Left lung (tissue), 10 donors: ENCODE measurements around the gene CALHM4. TPM values are rescaled to one million over a fixed set of nuclear protein-coding genes. Genes with fewer than 3 reads are reported as not detected.

Source experiments
- ATAC-seq: fragments of 200-7000 bp; cut with Tn5 transposase; one replicate; pipeline ENCODE4 v1.9.1; 2020; ENCODE audit warnings: moderate library complexity
- DNase-seq, 4 donors: peaks; one replicate each; pipeline ENCODE4 v3.0.0-alpha.2; 2013 to 2020
- H3K27ac ChIP-seq, 2 donors: fragments of 200-600 bp; sonication (generic) in 1 of 2; one replicate each; pipeline versions ENCODE4 v1.5.0 to v1.8.0; 2020 to 2021
- H3K27me3 ChIP-seq, 2 donors: fragments of 200-600 bp; sonication (generic) in 1 of 2; one replicate each; pipeline versions ENCODE4 v1.5.0 to v1.8.0; 2020 to 2021
- H3K36me3 ChIP-seq, 2 donors: fragments of 200-600 bp; sonication (generic) in 1 of 2; one replicate each; pipeline versions ENCODE4 v1.5.0 to v1.8.0; 2020 to 2021
- H3K4me1 ChIP-seq, 2 donors: fragments of 200-600 bp; one replicate each; pipeline ENCODE4 v1.8.0; 2021
- H3K4me3 ChIP-seq, 2 donors: fragments of 200-600 bp; sonication (generic) in 1 of 2; one replicate each; pipeline versions ENCODE4 v1.5.0 to v1.8.0; 2020 to 2021; ENCODE audit warnings: mild to moderate bottlenecking in 1 of 2
- H3K9me3 ChIP-seq, 2 donors: fragments of 200-600 bp; sonication (generic) in 1 of 2; one replicate each; pipeline versions ENCODE4 v1.5.0 to v1.8.0; 2020 to 2021
- CTCF ChIP-seq, 2 donors: fragments of 200-600 bp; sonication (generic) in 1 of 2; IDR thresholded peaks; one replicate each; pipeline versions ENCODE4 v1.5.0 to v1.8.0; 2021; ENCODE audit warnings: antibody characterized with exemption in 2 of 2
- intact Hi-C, 2 donors: fragments of 100-400 bp; cut with DNase I; formaldehyde crosslinking; loops; one replicate each; pipeline versions ENCODE4 v1.11.2 to v1.14.2; 2022
- polyA plus RNA-seq, 6 donors: library from polyadenylated mRNA; unstranded; fragments of 120-200 nt; gene quantifications; one replicate each; pipeline ENCODE4 v1.2.1, GENCODE V29; 2013; ENCODE audit not compliant: insufficient read length in 6 of 6
- total RNA-seq, 2 donors: library from RNA; stranded (reverse); fragmentation: NEBNext Ultra II Directional; extraction: Animal tissue kit (Norgen Biotek cat#: 25700); gene quantifications; one replicate each; pipeline ENCODE4 v1.2.1, GENCODE V29; 2021
- donor health status: DM: no; HTN: yes; CAD: no.
- donor health status: DM: no; HTN: no; CAD: no.

CALHM4 gene
- total and polyA plus RNA-seq, 8 donors: not detected

- H3K9me3 ChIP-seq: no peaks in the 10 kb centered on the region
- no peak for DNase-seq
- TF ChIP-seq CTCF (IDR thresholded peaks at IDR 0.05): no peak
- H3K36me3 ChIP-seq: no peaks in the 10 kb centered on the region
- H3K4me1 ChIP-seq: peaks cover 0 to 6% of the 10 kb centered on the region in 2 donors
- H3K4me3 ChIP-seq: no peak overlapping the region
- ATAC-seq: no peak
- H3K27ac ChIP-seq: no peak overlapping the region
- no peaks in the 10 kb centered on the region for H3K27me3 ChIP-seq
- intact Hi-C loops: loop anchor here in 1 of 2 donors (10.0 kb wide), 1 partner anchor 245 kb away; no protein-coding TSS in a partner anchor
Measured at GRCh38 chr6:116529466-116530290, 23.9 kb upstream of the CALHM4 start.

- intact Hi-C loops: loop anchor here in 1 of 2 donors (10.0 kb wide), 1 partner anchor 246 kb away; no protein-coding TSS in a partner anchor
- no peak for TF ChIP-seq CTCF (IDR thresholded peaks at IDR 0.05)
- Histone ChIP-seq H3K36me3 (no peaks in the 10 kb centered on the region), H3K4me1 (peaks cover 0 to 6% of the 10 kb centered on the region in 2 donors), H3K27ac (no peak overlapping the region), H3K4me3 (no peak overlapping the region), H3K27me3 (no peaks in the 10 kb centered on the region), H3K9me3 (no peaks in the 10 kb centered on the region)
- ATAC-seq: peak; percentile 41
- peak in 2 of 4 donors; percentile 16 to 20 for DNase-seq
Measured at GRCh38 chr6:116530436-116530835, 23.1 kb upstream of the CALHM4 start.

- Histone ChIP-seq H3K4me1 (peaks cover 0 to 6% of the 10 kb centered on the region in 2 donors), H3K4me3 (no peak overlapping the region), H3K27ac (no peak overlapping the region), H3K36me3 (no peaks in the 10 kb centered on the region), H3K9me3 (no peaks in the 10 kb centered on the region), H3K27me3 (no peaks in the 10 kb centered on the region)
- TF ChIP-seq CTCF (IDR thresholded peaks at IDR 0.05): peak; percentile 76 to 78
- ATAC-seq (peak; percentile 94), DNase-seq (peak in 3 of 4 donors; percentile 43 to 68 (median 54))
- intact Hi-C loops: loop anchor here in 1 of 2 donors (10.0 kb wide), 1 partner anchor 247 kb away; no protein-coding TSS in a partner anchor
Measured at GRCh38 chr6:116531675-116532570, 21.6 kb upstream of the CALHM4 start.

- DNase-seq (no peak), ATAC-seq (no peak)
- TF ChIP-seq CTCF (IDR thresholded peaks at IDR 0.05): no peak
- intact Hi-C loops: loop anchor here in 1 of 2 donors (10.0 kb wide), 1 partner anchor 249 kb away; no protein-coding TSS in a partner anchor
- H3K4me1 ChIP-seq: peaks cover 0 to 6% of the 10 kb centered on the region in 2 donors
- H3K36me3 ChIP-seq: no peaks in the 10 kb centered on the region
- no peak overlapping the region for H3K27ac ChIP-seq
- no peaks in the 10 kb centered on the region for H3K27me3 ChIP-seq
- H3K4me3 ChIP-seq: no peak overlapping the region
- H3K9me3 ChIP-seq: no peaks in the 10 kb centered on the region
Measured at GRCh38 chr6:116533233-116533957, 20.2 kb upstream of the CALHM4 start.
